Measurements from ENCODE around the gene TMEM209. TPM values are rescaled to one million over a fixed set of nuclear protein-coding genes. Genes with fewer than 3 reads are reported as not detected.

TMEM209 gene
- polyA plus RNA-seq, 1 donor (not counting 4 experiments of a cell fraction or from before 2014, with no cell fraction given): 20.0 TPM

GRCh38 chr7:130149281-130150139 lies 55.7 kb downstream of the TMEM209 start:
- Histone ChIP-seq H3K27ac (ENCODE audit: control insufficient read depth, insufficient read depth, low read length) (no peak overlapping the region), H4K20me1 (ENCODE audit: control insufficient read depth, extremely low read depth, insufficient read depth, low read length) (no peaks in the 10 kb centered on the region), H2AFZ (ENCODE audit: control insufficient read depth, low read length) (no peak overlapping the region), H3K9ac (ENCODE audit: control insufficient read depth, extremely low read depth, insufficient read depth, low read length) (no peak overlapping the region), H3K79me2 (ENCODE audit: control insufficient read depth, insufficient read depth, low read length) (no peaks in the 10 kb centered on the region), H3K9me1 (ENCODE audit: control insufficient read depth, extremely low read depth, insufficient read depth, low read length) (no peaks in the 10 kb centered on the region), H3K36me3 (ENCODE audit: control insufficient read depth in 2 of 2, extremely low read depth in 1 of 2, insufficient read depth in 2 of 2, low read length in 2 of 2) (no peaks in the 10 kb centered on the region), H3K9me3 (ENCODE audit: control insufficient read depth, low read depth, low read length) (no peaks in the 10 kb centered on the region), H3K4me1 (ENCODE audit: control insufficient read depth, extremely low read depth, insufficient read depth, low read length) (no peaks in the 10 kb centered on the region), H3K4me3 (ENCODE audit: control insufficient read depth in 2 of 3, extremely low read depth in 1 of 3, insufficient read depth in 2 of 3, low read depth in 1 of 3, low read length in 3 of 3) (no peak overlapping the region), H3K4me2 (ENCODE audit: control insufficient read depth, extremely low read depth, insufficient read depth, low read depth, low read length) (no peak overlapping the region), H3K27me3 (ENCODE audit: control insufficient read depth, extremely low read depth, insufficient read depth, low read length) (peaks cover 13% of the 10 kb centered on the region)
- no peak for DNase-seq (ENCODE audit: low read depth, low spot score)
- dilution Hi-C loops (cut with MboI; ENCODE audit: extremely low pct_ligation_motif_present, low sequenced_read_pairs): no loop called here
- FAIRE-seq: no peak
- TF ChIP-seq EZH2 (IDR thresholded peaks at IDR 0.05; ENCODE audit: low read length): no peak
- no peak for TF ChIP-seq CTCF (optimal IDR thresholded peaks at IDR 0.05 in 1 of 3, IDR thresholded peaks at IDR 0.05 in 1 of 3, conservative IDR thresholded peaks at IDR 0.05 in 1 of 3; ENCODE audit: extremely low read depth in 1 of 3, insufficient read depth in 2 of 3, low read length in 3 of 3)

GRCh38 chr7:130148561-130148960 lies 56.6 kb downstream of the TMEM209 start:
- dilution Hi-C loops (cut with MboI; ENCODE audit: extremely low pct_ligation_motif_present, low sequenced_read_pairs): no loop called here
- Histone ChIP-seq H3K9me1 (ENCODE audit: control insufficient read depth, extremely low read depth, insufficient read depth, low read length) (no peaks in the 10 kb centered on the region), H3K9ac (ENCODE audit: control insufficient read depth, extremely low read depth, insufficient read depth, low read length) (no peak overlapping the region), H4K20me1 (ENCODE audit: control insufficient read depth, extremely low read depth, insufficient read depth, low read length) (no peaks in the 10 kb centered on the region), H3K79me2 (ENCODE audit: control insufficient read depth, insufficient read depth, low read length) (no peaks in the 10 kb centered on the region), H3K27me3 (ENCODE audit: control insufficient read depth, extremely low read depth, insufficient read depth, low read length) (peaks cover 10% of the 10 kb centered on the region), H3K27ac (ENCODE audit: control insufficient read depth, insufficient read depth, low read length) (no peak overlapping the region), H3K4me3 (ENCODE audit: control insufficient read depth in 2 of 3, extremely low read depth in 1 of 3, insufficient read depth in 2 of 3, low read depth in 1 of 3, low read length in 3 of 3) (no peak overlapping the region), H3K4me2 (ENCODE audit: control insufficient read depth, extremely low read depth, insufficient read depth, low read depth, low read length) (no peak overlapping the region), H2AFZ (ENCODE audit: control insufficient read depth, low read length) (no peak overlapping the region), H3K36me3 (ENCODE audit: control insufficient read depth in 2 of 2, extremely low read depth in 1 of 2, insufficient read depth in 2 of 2, low read length in 2 of 2) (no peaks in the 10 kb centered on the region), H3K4me1 (ENCODE audit: control insufficient read depth, extremely low read depth, insufficient read depth, low read length) (no peaks in the 10 kb centered on the region), H3K9me3 (ENCODE audit: control insufficient read depth, low read depth, low read length) (no peaks in the 10 kb centered on the region)
- no peak for DNase-seq (ENCODE audit: low read depth, low spot score)
- TF ChIP-seq CTCF (optimal IDR thresholded peaks at IDR 0.05 in 1 of 3, IDR thresholded peaks at IDR 0.05 in 1 of 3, conservative IDR thresholded peaks at IDR 0.05 in 1 of 3; ENCODE audit: extremely low read depth in 1 of 3, insufficient read depth in 2 of 3, low read length in 3 of 3): no peak
- TF ChIP-seq EZH2 (IDR thresholded peaks at IDR 0.05; ENCODE audit: low read length): no peak
- FAIRE-seq: no peak

Data from keratinocyte (primary cell).